Stimulated activated CD4-positive, alpha-beta T cell treated with anti-CD3 and anti-CD28 coated beads, Interleukin-15, amount 100 ng/mL, for 48 hours (primary cell): Measurements from ENCODE around the gene IGF2R.
"Not testable (repeated sequence)": the region's sequence is repeated elsewhere in the genome, so short reads cannot be mapped to it uniquely, and the experiment has no call there.

Experiments used
- DNase-seq, 2 donors: peaks; one replicate each; pipeline ENCODE4 v3.0.0-alpha.2; 2020; ENCODE audit warnings: low read depth in 2 of 2

IGF2R gene

GRCh38 chr6:160076009-160076408 lies 107.1 kb downstream of the IGF2R start:
- no peak for DNase-seq

GRCh38 chr6:160077024-160077423 lies 108.1 kb downstream of the IGF2R start:
- no peak for DNase-seq

- no peak for DNase-seq
Observed at GRCh38 chr6:160077526-160077925, 108.6 kb downstream of the IGF2R start.

- no peak for DNase-seq
Observed at GRCh38 chr6:160078883-160079685, 110.2 kb downstream of the IGF2R start.

GRCh38 chr6:160079686-160080043 lies 110.8 kb downstream of the IGF2R start:
- no peak for DNase-seq

- no peak for DNase-seq
Observed at GRCh38 chr6:160080097-160080496, 111.2 kb downstream of the IGF2R start.

- DNase-seq = no peak
Observed at GRCh38 chr6:160081398-160081797, 112.5 kb downstream of the IGF2R start.

- no peak for DNase-seq
Observed at GRCh38 chr6:160082627-160083026, 113.7 kb downstream of the IGF2R start.

GRCh38 chr6:160084198-160084776 lies 115.4 kb downstream of the IGF2R start:
- no peak for DNase-seq

- no peak for DNase-seq
Observed at GRCh38 chr6:160085226-160085625, 116.3 kb downstream of the IGF2R start.

GRCh38 chr6:160085713-160086505 lies 117.0 kb downstream of the IGF2R start:
- DNase-seq = no peak

GRCh38 chr6:160086754-160087153 lies 117.9 kb downstream of the IGF2R start:
- DNase-seq = no peak

- DNase-seq = no peak
Observed at GRCh38 chr6:160088069-160088783, 119.3 kb downstream of the IGF2R start.

- no peak for DNase-seq
Observed at GRCh38 chr6:160088784-160089533, 120.1 kb downstream of the IGF2R start.

GRCh38 chr6:160089534-160089897 lies 120.6 kb downstream of the IGF2R start:
- DNase-seq = no peak

- DNase-seq = not testable (repeated sequence)
Observed at GRCh38 chr6:160090442-160091239, 121.8 kb downstream of the IGF2R start.

GRCh38 chr6:160092176-160092575 lies 123.3 kb downstream of the IGF2R start:
- DNase-seq = not testable (repeated sequence)

GRCh38 chr6:160092602-160093001 lies 123.7 kb downstream of the IGF2R start:
- DNase-seq = no peak

- no peak for DNase-seq
Observed at GRCh38 chr6:160093061-160093460, 124.2 kb downstream of the IGF2R start.

GRCh38 chr6:160093946-160094345 lies 125.1 kb downstream of the IGF2R start:
- DNase-seq = no peak
